Subcutaneous abdominal adipose tissue (tissue), 5 donors: ENCODE data around the gene RAB20.
"Not testable (repeated sequence)": the region's sequence is repeated elsewhere in the genome, so short reads cannot be mapped to it uniquely, and the experiment has no call there.

Experiments
- H3K27ac ChIP-seq: one replicate; pipeline ENCODE4 v1.7.0; 2013; ENCODE audit warnings: low read depth, mild to moderate bottlenecking, inconsistent platforms, low read length, moderate library complexity
- H3K27me3 ChIP-seq, 5 donors: one replicate each; pipeline ENCODE4 v1.7.0; 2013; ENCODE audit warnings: low read length in 5 of 5, inconsistent platforms in 1 of 5; ENCODE audit not compliant: control insufficient read depth in 5 of 5, insufficient read depth in 4 of 5
- H3K36me3 ChIP-seq, 5 donors: one replicate each; pipeline ENCODE4 v1.7.0; 2013; ENCODE audit warnings: low read length in 5 of 5; ENCODE audit not compliant: control insufficient read depth in 5 of 5, insufficient read depth in 5 of 5
- H3K4me1 ChIP-seq, 5 donors: one replicate each; pipeline ENCODE4 v1.7.0; 2013; ENCODE audit warnings: low read length in 5 of 5, mild to moderate bottlenecking in 3 of 5, moderate library complexity in 1 of 5; ENCODE audit not compliant: control insufficient read depth in 5 of 5, insufficient read depth in 5 of 5
- H3K4me3 ChIP-seq, 5 donors: one replicate each; pipeline ENCODE4 v1.7.0; 2013; ENCODE audit warnings: low read length in 5 of 5, low read depth in 1 of 5
- H3K9ac ChIP-seq, 5 donors: one replicate each; pipeline ENCODE4 v1.7.0; 2013; ENCODE audit warnings: low read length in 5 of 5, mild to moderate bottlenecking in 4 of 5, moderate library complexity in 3 of 5
- H3K9me3 ChIP-seq, 5 donors: one replicate each; pipeline ENCODE4 v1.7.0; 2013; ENCODE audit warnings: low read length in 5 of 5; ENCODE audit not compliant: control insufficient read depth in 5 of 5
- donor health status: healthy.
- donor health status: healthy.
- donor health status: healthy.
- donor health status: healthy.
- donor health status: healthy.

Gene RAB20

GRCh38 chr13:110533771-110534670 is 27.5 kb downstream of the RAB20 start:
- no peak overlapping the region for H3K9ac ChIP-seq
- H3K4me1 ChIP-seq: peaks cover 4 to 88% (median 57%) of the 10 kb centered on the region in 5 donors

GRCh38 chr13:110532258-110532657 is 29.3 kb downstream of the RAB20 start:
- H3K36me3 ChIP-seq, H3K27me3 ChIP-seq, H3K9ac ChIP-seq, H3K4me3 ChIP-seq, H3K27ac ChIP-seq, H3K9me3 ChIP-seq: not testable (repeated sequence)
- peaks cover 8 to 88% (median 58%) of the 10 kb centered on the region in 5 donors for H3K4me1 ChIP-seq

More at GRCh38 chr13:110533771-110534670, 27.5 kb downstream of the RAB20 start:
- no peaks in the 10 kb centered on the region for H3K9me3 ChIP-seq
- no peaks in the 10 kb centered on the region for H3K27me3 ChIP-seq
- H3K4me3 ChIP-seq: no peak overlapping the region
- no peak overlapping the region for H3K27ac ChIP-seq
- H3K36me3 ChIP-seq: no peaks in the 10 kb centered on the region

DNA sequence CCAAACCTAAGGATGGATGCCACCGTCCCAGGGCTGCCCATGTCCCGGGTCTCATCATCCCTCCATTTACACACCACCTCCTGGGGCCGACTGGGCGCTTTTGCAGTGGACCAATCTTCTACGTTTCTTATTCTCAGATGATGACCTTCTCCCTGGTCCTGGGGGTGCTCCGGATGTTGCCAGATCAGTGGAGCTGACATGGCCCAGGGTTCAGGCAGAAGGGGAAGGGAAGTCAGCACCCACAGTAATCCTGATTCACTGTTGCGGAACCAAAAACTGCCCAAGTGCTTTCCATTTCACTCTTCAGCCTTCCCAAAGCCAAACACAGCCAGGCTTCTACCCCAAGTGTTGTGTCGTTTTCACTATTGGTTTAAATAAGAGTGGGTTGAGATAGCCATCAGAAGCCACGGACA is 29.8 kb downstream of the RAB20 start:
- Histone ChIP-seq H3K4me1 (peaks cover 9 to 90% (median 62%) of the 10 kb centered on the region in 5 donors), H3K27ac (no peak overlapping the region), H3K4me3 (no peak overlapping the region), H3K36me3 (no peaks in the 10 kb centered on the region), H3K9ac (no peak overlapping the region), H3K9me3 (no peaks in the 10 kb centered on the region), H3K27me3 (no peaks in the 10 kb centered on the region)

GRCh38 chr13:110531100-110531499 is 30.4 kb downstream of the RAB20 start:
- H3K4me3 ChIP-seq: no peak overlapping the region
- H3K4me1 ChIP-seq: peaks cover 9 to 93% (median 65%) of the 10 kb centered on the region in 5 donors
- peak overlapping the region in 2 of 5 donors; percentile 29 to 52 for H3K9ac ChIP-seq
- H3K27me3 ChIP-seq: no peaks in the 10 kb centered on the region
- peaks cover 0 to 2% (median 0%) of the 10 kb centered on the region in 5 donors for H3K36me3 ChIP-seq
- no peak overlapping the region for H3K27ac ChIP-seq
- no peaks in the 10 kb centered on the region for H3K9me3 ChIP-seq

DNA sequence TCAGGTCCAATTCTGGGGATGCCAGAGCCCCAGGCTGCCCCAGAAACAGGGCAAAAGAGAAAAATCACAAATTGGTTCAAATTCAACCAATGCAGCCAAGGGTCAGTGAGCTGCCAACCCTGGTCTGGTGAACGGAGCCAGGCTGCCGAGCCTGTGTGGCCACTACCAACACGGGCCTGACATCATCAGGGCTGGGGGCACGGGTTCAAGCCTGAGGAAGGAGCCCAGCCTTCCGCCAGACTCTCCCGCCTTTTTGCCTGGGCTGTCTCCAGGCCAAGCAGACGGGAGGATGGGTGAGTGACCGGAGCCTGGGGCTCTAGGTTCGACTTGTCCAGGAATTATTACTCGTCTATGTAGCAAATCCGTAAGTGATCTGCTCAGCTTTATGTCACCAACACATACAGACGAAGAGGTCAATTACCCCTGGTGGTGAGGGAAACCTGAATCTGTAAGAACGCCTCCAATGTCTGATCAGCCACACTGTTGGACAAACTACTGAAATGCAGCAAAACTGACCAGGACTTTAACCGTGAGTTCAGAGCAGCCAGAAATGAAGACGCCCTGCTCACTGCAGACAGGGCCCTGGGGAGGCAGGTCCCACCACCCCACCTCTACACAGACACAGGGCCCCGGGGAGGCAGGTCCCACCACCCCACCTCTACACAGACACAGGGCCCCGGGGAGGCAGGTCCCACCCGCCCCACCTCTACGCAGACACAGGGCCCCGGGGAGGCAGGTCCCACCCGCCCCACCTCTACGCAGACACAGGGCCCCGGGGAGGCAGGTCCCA is 31.8 kb downstream of the RAB20 start:
- H3K27me3 ChIP-seq: no peaks in the 10 kb centered on the region
- H3K9me3 ChIP-seq: no peaks in the 10 kb centered on the region
- H3K4me1 ChIP-seq: peaks cover 8 to 93% (median 73%) of the 10 kb centered on the region in 5 donors
- H3K4me3 ChIP-seq: no peak overlapping the region
- H3K36me3 ChIP-seq: peaks cover 0 to 2% (median 0%) of the 10 kb centered on the region in 5 donors
- peak overlapping the region in 2 of 5 donors; percentile 11 to 83 for H3K9ac ChIP-seq
- peak overlapping the region; percentile 96 for H3K27ac ChIP-seq

- no peaks in the 10 kb centered on the region for H3K27me3 ChIP-seq
- no peak overlapping the region for H3K4me3 ChIP-seq
- peak overlapping the region in 2 of 5 donors; percentile 71 to 83 for H3K9ac ChIP-seq
- peaks cover 12 to 93% (median 80%) of the 10 kb centered on the region in 5 donors for H3K4me1 ChIP-seq
- H3K36me3 ChIP-seq: peaks cover 0 to 2% (median 0%) of the 10 kb centered on the region in 5 donors
- no peaks in the 10 kb centered on the region for H3K9me3 ChIP-seq
- H3K27ac ChIP-seq: peak overlapping the region; percentile 96
Observed at GRCh38 chr13:110528911-110529310, 32.6 kb downstream of the RAB20 start.

DNA sequence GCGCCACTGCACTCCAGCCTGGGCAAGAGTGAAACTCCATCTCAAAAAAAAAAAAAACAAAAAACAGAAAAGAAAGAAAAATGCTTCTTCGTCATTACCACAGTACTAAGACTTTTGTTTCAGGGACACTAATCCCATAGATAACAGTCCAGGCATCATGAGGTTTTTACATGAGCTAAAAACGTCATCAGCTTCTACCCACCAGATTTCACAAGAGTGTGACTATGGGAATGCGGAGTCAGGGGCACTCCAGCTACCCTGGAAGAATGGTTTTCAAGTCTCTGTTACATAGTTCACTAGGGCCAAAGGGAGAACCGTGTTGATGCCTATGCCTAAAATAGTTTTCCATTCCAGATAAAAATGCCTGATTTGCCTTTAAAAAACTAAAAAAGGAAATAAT is 33.2 kb downstream of the RAB20 start:
- Histone ChIP-seq H3K36me3 (peaks cover 0 to 7% (median 3%) of the 10 kb centered on the region in 5 donors), H3K27me3 (no peaks in the 10 kb centered on the region), H3K4me1 (peaks cover 12 to 93% (median 79%) of the 10 kb centered on the region in 5 donors), H3K9ac (peak overlapping the region in 1 of 5 donors; percentile 75), H3K27ac (peak overlapping the region; percentile 96), H3K9me3 (no peaks in the 10 kb centered on the region), H3K4me3 (no peak overlapping the region)

DNA sequence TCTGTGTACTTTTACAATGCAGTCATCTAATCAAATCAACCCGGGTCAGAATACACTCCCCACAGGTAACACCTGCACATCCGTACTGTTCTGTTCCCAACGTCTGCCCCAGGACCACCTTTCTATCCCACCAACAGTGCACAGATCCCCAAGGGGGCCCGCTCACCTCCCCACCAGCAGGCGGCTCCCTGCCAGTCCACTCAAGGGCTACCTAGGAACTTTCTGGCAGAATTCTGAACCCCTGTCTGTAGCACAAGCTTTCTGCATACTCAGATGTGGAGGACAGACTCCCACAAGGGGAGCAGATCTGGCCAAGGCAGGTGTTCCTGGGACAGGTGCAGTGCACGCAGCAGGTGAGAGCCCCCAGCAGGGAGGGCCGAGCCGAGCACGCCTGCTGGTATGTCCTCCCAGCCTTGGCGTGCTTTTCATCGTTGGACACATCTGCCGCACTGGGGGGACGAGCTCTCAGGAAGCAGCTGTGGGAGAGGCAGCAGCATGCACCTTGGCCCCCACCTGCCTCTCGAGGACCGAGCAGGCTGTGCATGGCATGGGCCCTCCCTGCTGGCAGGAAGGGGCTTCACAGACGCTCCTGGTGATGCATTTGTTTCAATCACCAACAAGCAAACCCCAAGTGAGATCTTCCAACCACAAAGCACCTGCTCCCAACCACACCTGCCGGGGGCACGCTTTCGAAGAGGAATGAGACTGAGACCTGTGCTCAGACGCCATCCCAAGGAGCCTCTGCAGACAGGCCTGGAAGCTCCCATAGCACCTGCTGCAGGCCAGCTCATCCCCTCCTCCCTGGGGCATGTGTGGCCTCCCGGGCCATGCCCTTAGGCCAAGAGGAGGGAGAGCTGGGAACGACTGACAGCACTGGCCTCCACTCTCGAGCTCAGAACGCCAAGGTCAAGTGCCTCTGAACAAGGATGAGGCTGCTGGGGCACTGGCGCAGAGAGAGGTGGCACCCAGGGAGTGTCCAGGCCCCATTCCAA is 35.9 kb downstream of the RAB20 start:
- peak overlapping the region in 1 of 5 donors; percentile 45 for H3K9ac ChIP-seq
- H3K36me3 ChIP-seq: peaks cover 0 to 18% (median 7%) of the 10 kb centered on the region in 5 donors
- no peaks in the 10 kb centered on the region for H3K9me3 ChIP-seq
- no peaks in the 10 kb centered on the region for H3K27me3 ChIP-seq
- no peak overlapping the region for H3K4me3 ChIP-seq
- no peak overlapping the region for H3K27ac ChIP-seq
- peaks cover 12 to 93% (median 85%) of the 10 kb centered on the region in 5 donors for H3K4me1 ChIP-seq

- Histone ChIP-seq H3K4me3 (no peak overlapping the region), H3K9me3 (no peaks in the 10 kb centered on the region), H3K36me3 (peaks cover 0 to 23% (median 12%) of the 10 kb centered on the region in 5 donors), H3K9ac (peak overlapping the region in 2 of 5 donors; percentile 48 to 55), H3K27ac (peak overlapping the region; percentile 41), H3K27me3 (no peaks in the 10 kb centered on the region), H3K4me1 (peaks cover 13 to 100% (median 90%) of the 10 kb centered on the region in 5 donors)
Observed at GRCh38 chr13:110524541-110525257, 36.8 kb downstream of the RAB20 start.
